DMS53 treated with DMSO at 0.1 percent for 48 hours (cell line): ENCODE data around the gene ZSCAN5B.
"Not testable (repeated sequence)": the region's sequence is repeated elsewhere in the genome, so short reads cannot be mapped to it uniquely, and the experiment has no call there.

Experiments
- DNase-seq: peaks from one replicate; lab custom pipeline; 2025; ENCODE audit not compliant: unreplicated experiment; lab: John Stamatoyannopoulos, UW

The ZSCAN5B gene

GRCh38 chr19:56197646-56198045 is at the start of gene ZSCAN5B:
Gene ZSCAN5B, minus strand, starts transcription at chr19:56197783. Its CDS starts 4,731 bp downstream, at chr19:56193052.
- DNase-seq: not testable (repeated sequence)

DNA sequence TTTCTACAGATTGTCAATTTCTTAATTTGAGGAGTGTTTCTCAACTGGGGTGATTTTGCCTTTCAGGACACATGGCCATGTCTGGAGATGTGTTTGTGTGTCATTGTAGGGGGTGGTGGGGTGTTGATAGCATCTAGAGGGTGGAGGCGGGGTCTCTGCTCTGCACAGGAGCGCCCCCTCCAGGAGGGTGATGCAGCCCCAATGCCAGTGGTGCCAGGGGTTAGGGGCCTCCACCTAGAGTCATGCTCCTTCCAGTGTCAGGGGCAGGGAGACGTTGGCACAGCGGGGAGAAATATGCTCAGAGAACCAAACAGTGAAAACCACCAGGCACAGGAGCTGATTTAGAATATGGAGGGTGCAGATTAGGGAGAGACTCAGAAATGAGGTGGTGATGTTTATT is 48.2 kb upstream of the ZSCAN5B start:
- DNase-seq: not testable (repeated sequence)

DNA sequence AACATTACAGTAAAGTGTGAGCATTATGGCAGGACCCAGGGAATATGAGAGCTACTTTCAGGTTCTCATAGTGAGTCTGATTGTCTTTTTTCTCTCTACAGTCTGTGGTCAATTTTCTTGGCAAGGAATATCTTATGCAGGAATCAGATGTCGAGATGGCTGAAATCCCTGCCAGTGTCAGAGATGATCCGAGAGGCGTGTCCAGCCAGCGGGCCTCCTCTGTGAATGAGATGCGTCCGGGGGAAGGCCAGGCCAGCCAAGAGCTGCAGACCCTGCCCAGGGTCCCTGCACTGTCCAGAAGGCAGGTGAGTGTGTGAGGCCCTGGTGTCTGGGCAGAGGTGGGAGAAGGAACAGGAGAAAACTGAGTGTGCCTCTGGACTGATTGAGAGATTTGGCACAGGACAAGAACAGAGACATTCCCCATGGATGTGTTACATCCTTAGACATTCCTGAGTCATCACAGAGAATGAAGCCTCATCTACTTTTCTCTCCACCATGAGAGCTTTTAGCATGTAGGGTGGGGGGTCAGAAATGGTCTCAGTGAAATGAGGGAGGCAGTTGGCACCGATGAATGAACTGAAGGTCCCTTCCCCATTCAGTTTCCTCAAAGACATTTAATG is 47.6 kb upstream of the ZSCAN5B start:
- no peak for DNase-seq

- no peak for DNase-seq
Measured at GRCh38 chr19:56223481-56223880, 25.9 kb upstream of the ZSCAN5B start.

GRCh38 chr19:56222901-56223300 is 25.3 kb upstream of the ZSCAN5B start:
- DNase-seq: no peak

DNA sequence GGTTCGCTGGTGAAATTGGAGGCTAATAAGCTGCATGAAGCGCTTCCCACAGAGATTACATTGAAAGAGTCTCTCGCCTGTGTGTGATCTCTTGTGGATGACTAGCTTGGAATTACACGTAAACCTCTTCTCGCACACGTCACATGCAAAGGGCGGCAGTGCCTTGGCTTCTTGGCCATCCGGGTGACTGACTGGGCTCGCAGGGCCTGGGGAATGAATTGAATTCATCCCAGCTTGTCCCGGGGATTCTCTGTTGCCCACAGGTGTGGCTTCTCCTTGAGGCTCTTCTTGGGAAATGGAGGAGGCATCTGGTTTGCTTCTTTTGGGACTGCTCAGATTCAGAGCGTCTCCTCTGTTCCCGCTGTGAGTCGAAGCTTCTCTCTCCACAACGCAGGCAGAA is 24.3 kb upstream of the ZSCAN5B start:
- DNase-seq: no peak

DNA sequence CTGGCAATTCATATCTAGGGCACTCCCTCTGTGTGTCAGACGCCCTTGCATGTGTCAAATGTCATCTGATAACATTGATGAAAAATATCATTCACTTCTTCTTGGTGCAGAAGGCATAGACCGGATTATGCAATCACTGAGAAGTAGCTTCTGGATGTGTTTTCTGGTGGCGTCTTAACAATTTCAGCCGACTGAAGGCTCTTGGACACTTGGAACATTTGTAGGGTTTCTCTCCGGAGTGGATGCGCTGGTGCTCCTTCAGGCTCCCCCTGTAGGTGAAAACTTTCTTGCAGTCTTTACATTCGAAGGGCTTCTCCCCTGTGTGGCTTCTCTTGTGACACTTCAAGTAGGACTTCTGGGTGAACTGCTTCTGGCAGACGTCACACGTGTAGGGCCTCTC is 23.9 kb upstream of the ZSCAN5B start:
- DNase-seq: not testable (repeated sequence)

DNA sequence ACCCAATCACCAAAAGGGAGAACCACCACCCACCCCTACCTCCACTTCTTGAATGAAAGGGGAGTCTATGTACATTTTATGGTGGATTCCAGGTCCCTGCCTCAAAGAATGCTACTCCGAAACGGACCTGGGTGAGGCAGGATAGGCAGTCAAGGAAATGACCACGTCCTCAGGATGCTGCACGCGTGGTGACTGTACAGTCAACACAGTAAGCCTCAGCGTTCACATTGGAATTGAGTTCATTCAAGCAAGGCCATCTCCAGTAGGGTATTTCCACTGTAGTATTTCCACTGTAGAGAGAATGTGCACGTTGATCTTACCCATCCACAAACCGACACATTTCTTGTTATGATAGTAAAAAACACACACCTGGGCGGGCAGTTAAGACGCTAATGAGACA is 21.4 kb upstream of the ZSCAN5B start:
- DNase-seq: no peak

GRCh38 chr19:56217039-56217949 is 19.7 kb upstream of the ZSCAN5B start:
- peak; percentile 60 for DNase-seq

- DNase-seq: no peak
Measured at GRCh38 chr19:56211718-56212117, 14.1 kb upstream of the ZSCAN5B start.

DNA sequence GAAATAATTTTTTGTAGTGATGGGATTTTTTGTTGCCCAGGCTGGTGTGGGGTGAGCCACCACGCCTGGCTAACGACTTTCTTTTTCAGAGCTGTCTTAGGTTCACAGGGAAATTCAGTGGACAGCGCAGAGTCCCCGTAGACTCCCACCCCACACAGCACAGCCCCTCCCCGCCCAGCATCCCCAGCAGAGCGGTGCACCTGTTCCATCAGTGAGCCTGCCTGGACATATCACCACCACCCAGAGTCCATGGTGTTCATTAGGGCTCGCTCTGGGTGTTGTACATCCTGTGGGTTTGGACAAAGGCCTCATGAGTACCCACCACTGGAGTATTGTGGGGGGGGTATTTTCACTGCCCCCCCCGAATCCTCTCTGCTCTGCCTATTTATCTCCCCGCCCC is 12.5 kb upstream of the ZSCAN5B start:
- not testable (repeated sequence) for DNase-seq

GRCh38 chr19:56209091-56209490 is 11.5 kb upstream of the ZSCAN5B start:
- DNase-seq: no peak

GRCh38 chr19:56207581-56207980 is 10.0 kb upstream of the ZSCAN5B start:
- DNase-seq: not testable (repeated sequence)

DNA sequence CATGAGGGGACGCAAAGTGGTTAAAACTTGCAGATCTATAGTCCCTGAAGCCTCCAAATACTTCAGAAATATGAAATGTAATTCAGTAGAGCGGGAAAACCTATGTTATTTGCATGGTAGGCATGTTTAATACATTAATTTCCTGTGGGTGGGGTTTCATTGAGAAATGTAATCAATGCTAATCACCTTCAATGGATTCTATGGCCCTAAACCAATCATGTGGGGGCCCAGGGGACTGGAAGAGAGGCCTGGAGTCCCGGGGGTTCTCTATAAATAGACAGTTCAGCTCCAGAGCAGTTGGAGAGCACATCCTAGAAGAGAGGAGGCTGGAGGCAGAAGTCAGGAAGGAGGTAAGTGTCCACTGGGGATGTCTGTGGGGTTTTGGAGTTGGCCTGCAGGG is 4.4 kb upstream of the ZSCAN5B start, which contains the start of gene ZSCAN5C:
Gene ZSCAN5C (plus strand): TSS at position 301 of the 400 bp plus-strand sequence. CDS start 3,641 bp downstream, outside the sequence.
- no peak for DNase-seq

DNA sequence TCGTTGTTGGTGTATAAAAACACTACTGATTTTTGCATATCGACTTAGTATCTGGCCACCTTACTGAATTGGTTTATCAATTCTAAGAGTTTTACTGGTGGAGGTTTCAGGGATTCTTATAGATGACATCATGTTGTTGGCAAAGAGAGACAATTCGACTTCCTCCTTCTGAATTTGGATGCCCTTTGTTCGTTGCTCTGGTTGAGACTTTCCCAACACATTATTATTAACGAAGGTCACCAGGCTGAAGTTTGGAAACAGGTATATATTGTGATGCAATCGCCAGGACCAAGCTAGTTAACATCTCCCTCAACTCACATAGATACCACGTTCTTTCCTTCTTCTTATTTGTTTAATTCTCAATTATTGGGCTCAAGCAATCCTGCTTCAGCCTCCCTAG is 2.1 kb upstream of the ZSCAN5B start:
- DNase-seq: no peak

- DNase-seq: no peak
Measured at GRCh38 chr19:56193981-56194640, 3.5 kb downstream of the ZSCAN5B start.

DNA sequence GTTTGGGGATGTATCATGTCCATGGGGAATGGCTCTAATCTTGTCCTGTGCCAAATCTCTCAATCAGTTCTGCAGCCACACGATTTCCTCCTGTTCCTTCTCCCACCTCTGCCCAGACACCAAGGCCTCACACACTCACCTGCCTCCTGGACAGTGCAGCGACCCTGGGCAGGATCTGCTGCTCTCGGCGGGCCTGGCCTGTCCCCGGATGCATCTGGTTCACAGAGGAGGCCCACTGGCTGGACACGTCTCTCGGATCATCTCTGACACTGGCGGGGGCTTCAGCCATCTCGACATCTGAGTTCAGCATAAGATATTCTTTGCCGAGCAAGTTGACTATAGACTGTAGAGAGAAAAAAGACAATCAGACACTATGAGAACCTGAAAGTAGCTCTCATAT is 5.9 kb downstream of the ZSCAN5B start:
- no peak for DNase-seq

DNA sequence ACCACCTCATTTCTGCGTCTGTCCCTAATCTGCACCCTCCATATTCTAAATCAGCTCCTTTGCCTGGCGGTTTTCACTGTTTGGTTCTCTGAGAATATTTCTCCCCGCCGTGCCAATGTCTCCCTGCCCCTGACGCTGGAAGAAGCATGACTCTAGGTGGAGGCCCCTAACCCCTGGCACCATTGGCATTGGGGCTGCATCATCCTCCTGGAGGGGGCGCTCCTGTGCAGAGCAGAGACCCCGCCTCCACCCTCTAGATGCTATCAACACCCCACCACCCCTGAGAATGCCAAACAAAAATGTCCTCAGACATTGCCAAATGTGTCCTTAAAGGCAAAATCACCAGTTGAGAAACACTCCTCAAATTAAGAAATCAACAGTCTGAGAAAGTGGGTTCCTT is 6.5 kb downstream of the ZSCAN5B start:
- DNase-seq: no peak

GRCh38 chr19:56189785-56190184 is 7.8 kb downstream of the ZSCAN5B start:
- DNase-seq: no peak

DNA sequence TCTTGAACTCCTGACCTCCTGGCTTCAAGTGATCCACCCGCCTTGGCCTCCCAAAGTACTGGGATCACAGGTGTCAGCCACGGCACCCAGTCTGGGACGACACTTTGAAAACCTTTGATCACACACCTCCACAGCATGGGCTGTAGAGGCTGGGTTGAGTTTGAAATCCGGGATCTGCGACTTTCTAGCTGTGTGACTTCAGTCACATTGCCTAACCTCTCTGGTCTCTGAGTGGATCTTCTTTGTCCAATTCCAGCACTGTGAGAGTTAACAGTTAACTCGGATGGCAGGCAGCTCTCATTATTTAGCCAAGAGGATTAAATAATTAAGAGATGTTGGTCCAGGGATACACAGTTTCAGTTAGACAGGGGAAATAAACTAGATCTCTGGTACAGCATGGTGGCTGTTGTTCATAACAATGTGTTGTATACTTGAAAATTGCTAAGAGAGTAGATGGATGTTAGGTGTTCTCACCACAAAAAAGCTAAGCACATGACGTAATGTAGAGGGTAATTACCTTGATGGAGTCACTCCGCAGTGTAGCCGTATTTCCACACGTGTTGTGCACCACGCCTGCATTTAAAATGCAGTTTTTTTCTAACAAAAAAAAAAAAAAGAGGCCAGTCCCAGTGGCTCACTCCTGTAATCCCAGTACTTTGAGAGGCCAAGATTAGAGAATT is 19.9 kb downstream of the ZSCAN5B start:
- DNase-seq: no peak

GRCh38 chr19:56176881-56177280 is 20.7 kb downstream of the ZSCAN5B start:
- DNase-seq: peak; percentile 28
